Neural cell (in vitro differentiated cells): ENCODE data around the gene LAMC2. TPM values are rescaled to one million over a fixed set of nuclear protein-coding genes. Genes with fewer than 3 reads are reported as not detected.

ENCODE experiments used
- H2AFZ ChIP-seq: fragments of 200-600, 300-800 bp; sonication (generic), shearing (Covaris generic); 2 replicates; pipeline ENCODE4 v1.6.0; 2014; ENCODE audit warnings: low read depth, mild to moderate bottlenecking, antibody characterized with exemption, low read length, moderate library complexity
- H3F3A ChIP-seq: fragments of 200-600 bp; shearing (Covaris generic); 2 replicates; pipeline ENCODE4 v1.6.1; 2016; ENCODE audit warnings: mild to moderate bottlenecking, moderate library complexity, mixed read lengths, antibody characterized with exemption, low read length; ENCODE audit not compliant: insufficient read depth, poor library complexity, severe bottlenecking
- H3K27ac ChIP-seq: fragments of 200-600, 300-800 bp; sonication (generic), shearing (Covaris generic); 2 replicates; pipeline ENCODE4 v1.5.1; 2014; ENCODE audit warnings: mild to moderate bottlenecking, low read length, moderate library complexity
- H3K27me3 ChIP-seq: fragments of 300-800, 200-600 bp; sonication (generic), shearing (Covaris generic); 2 replicates; pipeline ENCODE4 v1.6.0; 2014; ENCODE audit warnings: mild to moderate bottlenecking, low read depth, low read length, moderate library complexity; ENCODE audit not compliant: insufficient read depth
- H3K36me3 ChIP-seq: fragments of 300-800, 200-600 bp; sonication (generic), shearing (Covaris generic); 2 replicates; pipeline ENCODE4 v1.5.1; 2014; ENCODE audit warnings: mild to moderate bottlenecking, antibody characterized with exemption, low read length, moderate library complexity; ENCODE audit not compliant: insufficient read depth
- H3K4me2 ChIP-seq: fragments of 300-800, 200-600 bp; sonication (generic), shearing (Covaris generic); 2 replicates; pipeline ENCODE4 v1.6.0; 2014; ENCODE audit warnings: mild to moderate bottlenecking, low read length
- H3K4me3 ChIP-seq: fragments of 300-800, 200-600 bp; sonication (generic), shearing (Covaris generic); 2 replicates; pipeline ENCODE4 v1.5.1; 2014; ENCODE audit warnings: mild to moderate bottlenecking, low read length, moderate library complexity
- H3K79me2 ChIP-seq: fragments of 200-600 bp; shearing (Covaris generic); replicated peaks from 2 replicates; pipeline ENCODE4 v1.6.0; 2014; ENCODE audit warnings: mild to moderate bottlenecking, low read length, moderate library complexity; ENCODE audit not compliant: insufficient read depth
- H3K9ac ChIP-seq: fragments of 300-800, 200-600 bp; sonication (generic), shearing (Covaris generic); 2 replicates; pipeline ENCODE4 v1.6.1; 2016; ENCODE audit warnings: mild to moderate bottlenecking, low read length, mixed read lengths
- H3K9me2 ChIP-seq: fragments of 200-600 bp; shearing (Covaris generic); 2 replicates; pipeline ENCODE4 v1.6.1; 2016; ENCODE audit warnings: mild to moderate bottlenecking, low read length, mixed read lengths; ENCODE audit not compliant: insufficient read depth
- H3K9me3 ChIP-seq: fragments of 200-600, 300-800 bp; sonication (generic), shearing (Covaris generic); 2 replicates; pipeline ENCODE4 v1.6.1; 2016; ENCODE audit warnings: mild to moderate bottlenecking, mixed run types, low read length, moderate library complexity, mixed read lengths
- H4K20me1 ChIP-seq: fragments of 200-600 bp; shearing (Covaris generic); 2 replicates; pipeline ENCODE4 v1.6.1; 2016; ENCODE audit warnings: mild to moderate bottlenecking, mixed run types; ENCODE audit not compliant: insufficient read depth
- EP300 ChIP-seq: fragments of 450-650 bp; conservative IDR thresholded peaks from 2 replicates; pipeline ENCODE4 v1.6.1; 2014; ENCODE audit warnings: antibody characterized with exemption, mild to moderate bottlenecking, moderate library complexity; ENCODE audit not compliant: poor library complexity, severe bottlenecking
- EZH2 ChIP-seq: fragments of 200-600, 300-800 bp; shearing (Covaris generic), sonication (generic); IDR thresholded peaks from 2 replicates; pipeline ENCODE4 v1.6.1; 2014; ENCODE audit warnings: antibody characterized with exemption, low read length, borderline replicate concordance, mild to moderate bottlenecking; ENCODE audit not compliant: insufficient read depth, poor library complexity, severe bottlenecking
- MXI1 ChIP-seq: fragments of 450-650 bp; conservative IDR thresholded peaks from 2 replicates; pipeline ENCODE4 v1.6.1; 2014; ENCODE audit warnings: antibody characterized with exemption, mild to moderate bottlenecking; ENCODE audit not compliant: poor library complexity, severe bottlenecking
- POLR2AphosphoS5 ChIP-seq: IDR thresholded peaks from 2 replicates; pipeline ENCODE4 v1.6.1; 2012
- RAD21 ChIP-seq: fragments of 450-650 bp; conservative IDR thresholded peaks from 2 replicates; pipeline ENCODE4 v1.6.1; 2014; ENCODE audit warnings: antibody characterized with exemption, mild to moderate bottlenecking, moderate library complexity
- SMC3 ChIP-seq: fragments of 450-650 bp; conservative IDR thresholded peaks from 2 replicates; pipeline ENCODE4 v1.6.1; 2014; ENCODE audit warnings: antibody characterized with exemption, mild to moderate bottlenecking, moderate library complexity; ENCODE audit not compliant: poor library complexity
- TAF1 ChIP-seq: IDR thresholded peaks from 2 replicates; pipeline ENCODE4 v1.6.1; 2012; ENCODE audit warnings: low read depth
- polyA plus RNA-seq: library from polyadenylated mRNA; depleted of rRNA; stranded (reverse); fragments of >200 nt; gene quantifications from 2 replicates; pipeline ENCODE4 v1.2.3, GENCODE V29; 2014
- TF ChIP-seq, protein P1 (sequence below): fragments of 450-650 bp; IDR thresholded peaks from 2 replicates; pipeline ENCODE4 v1.5.1; 2014; ENCODE audit warnings: antibody characterized with exemption, mild to moderate bottlenecking, moderate library complexity; ENCODE audit not compliant: poor library complexity, severe bottlenecking
- TF ChIP-seq, protein P2 (sequence below): IDR thresholded peaks from 2 replicates; pipeline ENCODE4 v1.6.1; 2012; ENCODE audit warnings: borderline replicate concordance

Gene LAMC2
- polyA plus RNA-seq, 1 donor from 2014 or later = 0.67 TPM

DNA sequence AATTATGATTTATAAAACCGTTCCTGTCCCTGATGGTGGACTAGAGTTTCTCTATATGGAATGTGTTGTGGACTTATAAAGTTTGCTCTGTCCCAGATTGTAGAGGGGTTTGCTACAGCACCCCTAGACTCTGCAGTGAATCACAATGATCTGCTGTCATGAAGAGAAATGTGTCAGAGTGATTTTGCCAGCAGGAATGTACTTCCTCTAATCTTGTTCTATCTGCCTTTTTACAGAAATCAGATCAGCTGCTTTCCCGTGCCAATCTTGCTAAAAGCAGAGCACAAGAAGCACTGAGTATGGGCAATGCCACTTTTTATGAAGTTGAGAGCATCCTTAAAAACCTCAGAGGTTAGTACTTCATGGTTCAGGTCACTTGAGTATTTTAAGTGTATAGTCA is 52.0 kb downstream of the LAMC2 start:
- H4K20me1 ChIP-seq = no peaks in the 10 kb centered on the region
- no peak for TF ChIP-seq SMC3
- TF ChIP-seq, protein P1, sequence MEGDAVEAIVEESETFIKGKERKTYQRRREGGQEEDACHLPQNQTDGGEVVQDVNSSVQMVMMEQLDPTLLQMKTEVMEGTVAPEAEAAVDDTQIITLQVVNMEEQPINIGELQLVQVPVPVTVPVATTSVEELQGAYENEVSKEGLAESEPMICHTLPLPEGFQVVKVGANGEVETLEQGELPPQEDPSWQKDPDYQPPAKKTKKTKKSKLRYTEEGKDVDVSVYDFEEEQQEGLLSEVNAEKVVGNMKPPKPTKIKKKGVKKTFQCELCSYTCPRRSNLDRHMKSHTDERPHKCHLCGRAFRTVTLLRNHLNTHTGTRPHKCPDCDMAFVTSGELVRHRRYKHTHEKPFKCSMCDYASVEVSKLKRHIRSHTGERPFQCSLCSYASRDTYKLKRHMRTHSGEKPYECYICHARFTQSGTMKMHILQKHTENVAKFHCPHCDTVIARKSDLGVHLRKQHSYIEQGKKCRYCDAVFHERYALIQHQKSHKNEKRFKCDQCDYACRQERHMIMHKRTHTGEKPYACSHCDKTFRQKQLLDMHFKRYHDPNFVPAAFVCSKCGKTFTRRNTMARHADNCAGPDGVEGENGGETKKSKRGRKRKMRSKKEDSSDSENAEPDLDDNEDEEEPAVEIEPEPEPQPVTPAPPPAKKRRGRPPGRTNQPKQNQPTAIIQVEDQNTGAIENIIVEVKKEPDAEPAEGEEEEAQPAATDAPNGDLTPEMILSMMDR = no peak
- TF ChIP-seq EP300 = no peak
- no peak for TF ChIP-seq EZH2
- no peak for TF ChIP-seq RAD21
- no peak for TF ChIP-seq TAF1
- TF ChIP-seq MXI1 = no peak
- TF ChIP-seq, protein P2, sequence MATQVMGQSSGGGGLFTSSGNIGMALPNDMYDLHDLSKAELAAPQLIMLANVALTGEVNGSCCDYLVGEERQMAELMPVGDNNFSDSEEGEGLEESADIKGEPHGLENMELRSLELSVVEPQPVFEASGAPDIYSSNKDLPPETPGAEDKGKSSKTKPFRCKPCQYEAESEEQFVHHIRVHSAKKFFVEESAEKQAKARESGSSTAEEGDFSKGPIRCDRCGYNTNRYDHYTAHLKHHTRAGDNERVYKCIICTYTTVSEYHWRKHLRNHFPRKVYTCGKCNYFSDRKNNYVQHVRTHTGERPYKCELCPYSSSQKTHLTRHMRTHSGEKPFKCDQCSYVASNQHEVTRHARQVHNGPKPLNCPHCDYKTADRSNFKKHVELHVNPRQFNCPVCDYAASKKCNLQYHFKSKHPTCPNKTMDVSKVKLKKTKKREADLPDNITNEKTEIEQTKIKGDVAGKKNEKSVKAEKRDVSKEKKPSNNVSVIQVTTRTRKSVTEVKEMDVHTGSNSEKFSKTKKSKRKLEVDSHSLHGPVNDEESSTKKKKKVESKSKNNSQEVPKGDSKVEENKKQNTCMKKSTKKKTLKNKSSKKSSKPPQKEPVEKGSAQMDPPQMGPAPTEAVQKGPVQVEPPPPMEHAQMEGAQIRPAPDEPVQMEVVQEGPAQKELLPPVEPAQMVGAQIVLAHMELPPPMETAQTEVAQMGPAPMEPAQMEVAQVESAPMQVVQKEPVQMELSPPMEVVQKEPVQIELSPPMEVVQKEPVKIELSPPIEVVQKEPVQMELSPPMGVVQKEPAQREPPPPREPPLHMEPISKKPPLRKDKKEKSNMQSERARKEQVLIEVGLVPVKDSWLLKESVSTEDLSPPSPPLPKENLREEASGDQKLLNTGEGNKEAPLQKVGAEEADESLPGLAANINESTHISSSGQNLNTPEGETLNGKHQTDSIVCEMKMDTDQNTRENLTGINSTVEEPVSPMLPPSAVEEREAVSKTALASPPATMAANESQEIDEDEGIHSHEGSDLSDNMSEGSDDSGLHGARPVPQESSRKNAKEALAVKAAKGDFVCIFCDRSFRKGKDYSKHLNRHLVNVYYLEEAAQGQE = no peak
- no peak for TF ChIP-seq POLR2AphosphoS5
- no peaks in the 10 kb centered on the region for H3K79me2 ChIP-seq
- H3K4me3 ChIP-seq = no peak overlapping the region
- no peak overlapping the region for H3K27ac ChIP-seq
- no peaks in the 10 kb centered on the region for H3K27me3 ChIP-seq
- no peaks in the 10 kb centered on the region for H3K9me2 ChIP-seq
- H3K4me2 ChIP-seq = no peak overlapping the region
- no peaks in the 10 kb centered on the region for H3F3A ChIP-seq
- H3K9me3 ChIP-seq = no peaks in the 10 kb centered on the region
- H2AFZ ChIP-seq = no peak overlapping the region
- H3K9ac ChIP-seq = no peak overlapping the region
- no peaks in the 10 kb centered on the region for H3K36me3 ChIP-seq

DNA sequence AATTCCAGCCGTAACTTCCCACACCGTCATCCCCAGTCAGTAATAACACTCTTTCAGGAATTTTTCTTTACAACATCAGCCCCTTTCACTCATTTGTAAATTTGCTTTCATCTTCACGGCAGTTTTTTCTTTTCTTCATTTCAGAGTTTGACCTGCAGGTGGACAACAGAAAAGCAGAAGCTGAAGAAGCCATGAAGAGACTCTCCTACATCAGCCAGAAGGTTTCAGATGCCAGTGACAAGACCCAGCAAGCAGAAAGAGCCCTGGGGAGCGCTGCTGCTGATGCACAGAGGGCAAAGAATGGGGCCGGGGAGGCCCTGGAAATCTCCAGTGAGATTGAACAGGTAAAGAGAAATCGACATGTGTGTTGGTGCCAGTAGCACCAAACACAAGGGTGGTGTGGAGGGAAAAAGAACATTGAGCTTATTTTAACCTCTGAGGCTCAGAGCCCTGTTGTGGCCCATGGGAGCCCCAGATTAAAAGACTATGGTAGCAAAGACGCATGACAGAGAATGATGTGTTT is 53.2 kb downstream of the LAMC2 start:
- Histone ChIP-seq H3K4me2 (no peak overlapping the region), H3K79me2 (no peaks in the 10 kb centered on the region), H3K36me3 (no peaks in the 10 kb centered on the region), H4K20me1 (no peaks in the 10 kb centered on the region), H3K9ac (no peak overlapping the region), H3K27me3 (no peaks in the 10 kb centered on the region), H3K9me3 (no peaks in the 10 kb centered on the region), H3K4me3 (no peak overlapping the region), H3F3A (no peaks in the 10 kb centered on the region), H3K27ac (no peak overlapping the region), H2AFZ (no peak overlapping the region), H3K9me2 (no peaks in the 10 kb centered on the region)
- TF ChIP-seq MXI1 (no peak), SMC3 (no peak), RAD21 (no peak), EZH2 (no peak), POLR2AphosphoS5 (no peak), TAF1 (no peak), EP300 (no peak)
- TF ChIP-seq, protein P2 = no peak
- TF ChIP-seq, protein P1 = no peak
